HUES48 (cell line): Measurements from ENCODE around the gene KCNJ6.
"Not testable (repeated sequence)": the region's sequence is repeated elsewhere in the genome, so short reads cannot be mapped to it uniquely, and the experiment has no call there.

ENCODE experiments used
- H3K27ac ChIP-seq: one replicate; pipeline ENCODE4 v1.7.0; 2013; ENCODE audit warnings: low read depth, low read length, inconsistent platforms
- H3K27me3 ChIP-seq: 2 replicates; pipeline ENCODE4 v1.6.1; 2013; ENCODE audit warnings: mild to moderate bottlenecking, low read length; ENCODE audit not compliant: control insufficient read depth, insufficient read depth
- H3K36me3 ChIP-seq: 2 replicates; pipeline ENCODE4 v1.6.1; 2013; ENCODE audit warnings: low read length; ENCODE audit not compliant: control insufficient read depth, insufficient read depth
- H3K4me1 ChIP-seq: 2 replicates; pipeline ENCODE4 v1.6.1; 2013; ENCODE audit warnings: mild to moderate bottlenecking, low read length; ENCODE audit not compliant: control insufficient read depth, insufficient read depth
- H3K4me3 ChIP-seq: 2 replicates; pipeline ENCODE4 v1.5.1; 2013; ENCODE audit warnings: mild to moderate bottlenecking, low read depth, low read length
- H3K9ac ChIP-seq: 2 replicates; pipeline ENCODE4 v1.6.1; 2013; ENCODE audit warnings: mild to moderate bottlenecking, low read depth, low read length, moderate library complexity
- H3K9me3 ChIP-seq: 2 replicates; pipeline ENCODE4 v1.6.1; 2013; ENCODE audit warnings: low read length; ENCODE audit not compliant: control insufficient read depth, insufficient read depth

The KCNJ6 gene

DNA sequence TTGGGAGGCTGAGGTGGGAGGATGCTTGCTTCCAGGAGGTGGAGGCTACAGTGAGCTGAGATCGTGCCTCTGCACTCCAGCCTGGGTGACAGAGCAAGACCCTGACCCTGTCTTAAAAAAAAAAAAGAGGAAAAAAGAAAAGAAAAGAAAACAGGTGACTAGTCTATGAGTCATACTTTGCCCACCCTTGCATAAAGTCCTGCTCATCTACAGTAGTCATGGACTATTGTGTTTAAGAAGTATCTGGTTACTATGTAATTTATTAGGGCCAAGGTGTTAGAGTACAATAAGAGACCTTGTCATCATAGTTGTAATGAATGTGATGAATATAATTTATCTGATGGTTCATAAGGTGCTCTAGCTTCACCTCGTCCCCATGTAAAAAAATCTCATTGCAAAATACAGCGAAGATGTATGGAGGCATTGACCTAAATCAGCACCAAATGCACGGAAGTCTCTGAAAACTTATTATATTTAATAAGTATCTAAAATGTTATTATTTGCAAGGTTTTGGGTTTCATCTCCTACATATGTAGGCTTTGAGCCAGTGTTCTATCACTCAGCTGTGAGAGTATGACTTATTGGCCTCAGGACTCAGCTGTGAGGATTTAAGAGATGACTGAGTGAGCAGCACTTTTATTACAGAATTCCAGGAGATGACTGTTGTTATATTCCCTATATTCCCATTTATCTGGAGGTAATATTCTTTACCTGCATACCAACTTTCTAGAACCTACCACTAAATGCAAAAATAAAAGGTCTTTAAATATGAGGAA lies 19.9 kb upstream of the KCNJ6 start:
- Histone ChIP-seq H3K27me3 (no peaks in the 10 kb centered on the region), H3K4me3 (no peak overlapping the region), H3K27ac (no peak overlapping the region), H3K9me3 (no peaks in the 10 kb centered on the region), H3K9ac (no peak overlapping the region), H3K36me3 (no peaks in the 10 kb centered on the region), H3K4me1 (no peaks in the 10 kb centered on the region)

DNA sequence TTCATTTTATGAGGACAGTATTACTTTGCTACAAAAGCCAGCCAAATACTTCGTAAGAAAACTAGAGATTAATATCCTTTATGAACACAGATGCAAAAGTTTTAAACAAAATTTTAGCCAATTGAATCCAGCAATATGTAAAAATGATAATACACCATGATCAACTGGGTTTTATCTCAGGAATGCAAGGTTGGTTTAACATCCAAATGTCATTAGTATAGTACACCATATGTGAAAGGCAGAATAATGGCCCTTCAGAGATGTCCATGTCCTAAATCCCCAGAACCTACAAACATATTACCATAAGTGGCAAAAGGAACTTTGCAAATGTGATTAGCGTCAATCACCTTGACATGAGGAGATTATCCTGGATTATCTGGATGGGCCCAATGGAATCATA lies 16.7 kb upstream of the KCNJ6 start:
- H3K27ac ChIP-seq: no peak overlapping the region
- H3K9ac ChIP-seq: no peak overlapping the region
- no peaks in the 10 kb centered on the region for H3K9me3 ChIP-seq
- H3K4me3 ChIP-seq: no peak overlapping the region
- no peaks in the 10 kb centered on the region for H3K4me1 ChIP-seq
- no peaks in the 10 kb centered on the region for H3K27me3 ChIP-seq
- no peaks in the 10 kb centered on the region for H3K36me3 ChIP-seq

GRCh38 chr21:37927711-37928110 lies 11.5 kb upstream of the KCNJ6 start:
- Histone ChIP-seq H3K9me3 (no peaks in the 10 kb centered on the region), H3K36me3 (no peaks in the 10 kb centered on the region), H3K27me3 (no peaks in the 10 kb centered on the region), H3K4me3 (no peak overlapping the region), H3K27ac (no peak overlapping the region), H3K4me1 (no peaks in the 10 kb centered on the region), H3K9ac (no peak overlapping the region)

DNA sequence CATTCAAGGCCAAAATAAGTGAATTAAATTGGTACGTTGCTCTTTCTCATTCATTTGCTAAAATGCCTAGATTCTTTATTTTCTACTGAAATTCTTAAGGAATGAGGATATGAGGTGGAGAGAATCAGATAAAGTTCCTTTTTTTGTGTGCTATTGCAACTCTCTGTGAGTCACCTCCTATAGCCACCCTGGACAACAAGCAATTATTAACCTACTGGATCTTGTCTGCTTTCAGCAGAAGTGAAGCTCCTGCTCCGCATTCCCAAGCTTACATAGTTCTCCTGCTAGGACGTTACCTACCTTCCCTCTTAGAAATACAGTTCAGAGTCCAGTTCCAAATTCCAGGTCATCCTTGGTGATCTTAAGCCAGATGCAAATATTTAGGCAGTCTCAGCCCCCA lies 4.8 kb upstream of the KCNJ6 start:
- Histone ChIP-seq H3K27ac (no peak overlapping the region), H3K4me3 (no peak overlapping the region)

GRCh38 chr21:37920302-37920701 lies 4.0 kb upstream of the KCNJ6 start:
- not testable (repeated sequence) for H3K9me3 ChIP-seq, H3K4me3 ChIP-seq, H3K27ac ChIP-seq, H3K36me3 ChIP-seq, H3K9ac ChIP-seq, H3K27me3 ChIP-seq
- peaks cover 33% of the 10 kb centered on the region for H3K4me1 ChIP-seq

More for the DNA sequence above, 4.8 kb upstream of the KCNJ6 start:
- Histone ChIP-seq H3K9me3 (no peaks in the 10 kb centered on the region), H3K4me1 (peaks cover 31% of the 10 kb centered on the region), H3K27me3 (no peaks in the 10 kb centered on the region), H3K36me3 (no peaks in the 10 kb centered on the region), H3K9ac (no peak overlapping the region)

DNA sequence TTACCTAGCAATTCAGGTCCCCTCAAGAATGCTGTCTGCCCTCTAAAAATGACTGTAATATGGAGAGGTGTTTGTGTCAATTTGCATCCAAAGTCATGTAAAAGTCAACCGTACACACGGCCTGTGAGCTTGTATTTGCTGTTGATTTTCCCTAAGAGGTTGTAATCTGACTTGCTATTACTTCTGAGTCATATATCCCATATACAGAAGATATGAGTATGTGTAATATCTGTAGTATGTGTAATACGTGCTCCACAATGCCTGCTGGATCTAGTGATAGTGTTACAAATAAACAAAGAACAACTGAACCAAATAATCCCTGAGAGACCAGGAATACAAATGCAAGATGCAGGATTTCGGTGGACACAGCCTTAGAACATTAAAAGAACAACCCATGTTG lies 1.4 kb upstream of the KCNJ6 start:
- H3K4me1 ChIP-seq: peaks cover 42% of the 10 kb centered on the region
- H3K27ac ChIP-seq: no peak overlapping the region
- H3K27me3 ChIP-seq: peaks cover 18% of the 10 kb centered on the region
- no peak overlapping the region for H3K9ac ChIP-seq
- no peak overlapping the region for H3K4me3 ChIP-seq
- no peaks in the 10 kb centered on the region for H3K36me3 ChIP-seq
- H3K9me3 ChIP-seq: no peaks in the 10 kb centered on the region

- H3K4me3 ChIP-seq: peak overlapping the region; percentile 60
- no peak overlapping the region for H3K27ac ChIP-seq
- peaks cover 31% of the 10 kb centered on the region for H3K4me1 ChIP-seq
- H3K9me3 ChIP-seq: no peaks in the 10 kb centered on the region
- H3K36me3 ChIP-seq: no peaks in the 10 kb centered on the region
- no peak overlapping the region for H3K9ac ChIP-seq
- peaks cover 18% of the 10 kb centered on the region for H3K27me3 ChIP-seq
These were observed 332 bp downstream of the KCNJ6 start for GRCh38 chr21:37915941-37916309.

GRCh38 chr21:37915497-37915911 lies 753 bp downstream of the KCNJ6 start:
- peaks cover 18% of the 10 kb centered on the region for H3K27me3 ChIP-seq
- no peak overlapping the region for H3K27ac ChIP-seq
- H3K9me3 ChIP-seq: no peaks in the 10 kb centered on the region
- H3K9ac ChIP-seq: no peak overlapping the region
- peak overlapping the region; percentile 60 for H3K4me3 ChIP-seq
- H3K4me1 ChIP-seq: peaks cover 27% of the 10 kb centered on the region
- no peaks in the 10 kb centered on the region for H3K36me3 ChIP-seq

GRCh38 chr21:37912616-37913015 lies 3.6 kb downstream of the KCNJ6 start:
- Histone ChIP-seq H3K9me3 (no peaks in the 10 kb centered on the region), H3K9ac (no peak overlapping the region), H3K27ac (no peak overlapping the region), H3K27me3 (peaks cover 18% of the 10 kb centered on the region), H3K4me3 (no peak overlapping the region), H3K4me1 (peaks cover 18% of the 10 kb centered on the region), H3K36me3 (no peaks in the 10 kb centered on the region)

DNA sequence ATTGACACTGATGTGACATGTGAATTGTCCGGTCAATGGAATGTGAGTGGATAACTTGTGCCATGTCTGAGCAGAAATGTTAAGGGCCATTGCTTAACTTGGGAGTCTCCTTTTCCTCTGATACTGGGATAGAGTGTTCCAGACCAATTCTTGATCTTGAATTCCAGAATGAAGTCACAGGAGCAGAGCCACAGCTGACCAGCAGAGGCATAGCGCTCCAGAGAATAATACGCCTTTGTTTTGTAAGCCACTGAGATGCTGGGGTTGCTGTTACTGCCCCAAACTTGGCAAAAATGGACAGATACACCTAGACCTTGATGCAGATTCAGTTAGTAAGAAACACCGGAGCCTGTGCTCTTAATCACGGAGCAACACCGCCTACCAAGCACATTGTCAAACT lies 6.3 kb downstream of the KCNJ6 start:
- peaks cover 12% of the 10 kb centered on the region for H3K4me1 ChIP-seq

DNA sequence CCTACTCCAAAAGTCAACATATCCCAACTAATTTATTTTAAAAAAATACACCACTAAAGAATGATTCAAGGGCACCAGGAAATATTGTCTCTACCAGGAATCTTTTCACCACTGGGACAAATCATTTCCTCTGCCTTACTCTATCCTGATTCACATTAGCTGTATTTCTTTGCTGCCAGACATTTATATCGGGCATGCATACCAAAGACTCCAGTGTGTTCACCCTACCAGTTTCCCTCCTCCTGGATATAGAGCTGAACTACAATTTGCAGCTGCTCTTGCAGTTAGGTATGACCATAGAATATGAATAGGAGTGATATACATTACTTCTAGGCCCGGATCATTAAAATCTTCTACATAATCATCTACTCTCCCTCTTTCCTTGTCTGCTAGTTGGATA lies 7.6 kb downstream of the KCNJ6 start:
- Histone ChIP-seq H3K27ac (no peak overlapping the region), H3K4me3 (no peak overlapping the region), H3K36me3 (no peaks in the 10 kb centered on the region), H3K4me1 (peaks cover 7% of the 10 kb centered on the region), H3K27me3 (no peaks in the 10 kb centered on the region; the same call in 1 of the 2 replicates), H3K9me3 (no peaks in the 10 kb centered on the region), H3K9ac (no peak overlapping the region)

More for the DNA sequence above, 6.3 kb downstream of the KCNJ6 start:
- Histone ChIP-seq H3K27ac (no peak overlapping the region), H3K9me3 (no peaks in the 10 kb centered on the region), H3K9ac (no peak overlapping the region), H3K36me3 (no peaks in the 10 kb centered on the region), H3K27me3 (peaks cover 7% of the 10 kb centered on the region), H3K4me3 (no peak overlapping the region)
